A673 (cell line): ENCODE results near the gene DUSP18.

Source experiments
- CTCF ChIP-seq: fragments of 300-800, 200-600 bp; sonication (generic); conservative IDR thresholded peaks from 2 replicates; pipeline ENCODE4 v1.5.1; 2017; ENCODE audit warnings: low read depth, mild to moderate bottlenecking, antibody characterized with exemption, low read length, moderate library complexity, mixed read lengths
- EZH2 ChIP-seq: fragments of 200-600 bp; sonication (generic); IDR thresholded peaks from 2 replicates; pipeline ENCODE4 v1.6.1; 2017; ENCODE audit warnings: borderline replicate concordance, low read depth, mild to moderate bottlenecking, mixed read lengths, antibody characterized with exemption, low read length; ENCODE audit not compliant: poor library complexity, severe bottlenecking

- TF ChIP-seq CTCF = no peak
- no peak for TF ChIP-seq EZH2
Measured at GRCh38 chr22:30637701-30638114, 30.0 kb downstream of the DUSP18 start.
